HG02678 (cell line): ENCODE results near the gene EEF1A2.

ENCODE experiments used
- ATAC-seq: cut with Tn5 transposase; IDR thresholded peaks from one replicate; pipeline ENCODE4 v1.9.1; 2021; ENCODE audit warnings: mild to moderate bottlenecking, moderate library complexity; ENCODE audit not compliant: unreplicated experiment

EEF1A2 gene

GRCh38 chr20:63456429-63457284 is 42.2 kb downstream of the EEF1A2 start:
- no peak for ATAC-seq

GRCh38 chr20:63455568-63455859 is 43.4 kb downstream of the EEF1A2 start:
- ATAC-seq: no peak

- no peak for ATAC-seq
These were observed 43.9 kb downstream of the EEF1A2 start for GRCh38 chr20:63454731-63455567.

GRCh38 chr20:63452821-63453523 is 45.9 kb downstream of the EEF1A2 start:
- no peak for ATAC-seq

DNA sequence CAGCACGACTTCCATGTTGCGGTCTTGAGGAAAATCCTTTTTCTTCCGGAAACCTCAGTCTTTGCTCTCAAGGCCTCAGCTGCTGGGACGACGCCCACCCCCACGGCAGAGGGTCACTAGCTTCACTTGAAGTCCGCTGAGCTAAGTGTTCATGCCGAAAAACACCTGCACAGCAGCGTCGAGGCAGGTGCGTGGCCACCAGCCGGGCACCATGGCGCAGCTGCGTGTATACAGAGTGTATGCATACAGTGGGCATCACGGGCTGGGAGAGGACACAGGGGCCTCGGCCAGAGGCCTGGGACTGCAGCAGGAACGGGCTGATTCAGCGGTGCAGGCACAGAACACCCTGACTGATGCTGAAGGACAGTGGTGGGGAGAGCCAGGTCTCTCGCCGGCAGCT is 46.5 kb downstream of the EEF1A2 start:
- no peak for ATAC-seq

- no peak for ATAC-seq
These were observed 47.1 kb downstream of the EEF1A2 start for GRCh38 chr20:63451821-63452220.

- no peak for ATAC-seq
These were observed 48.8 kb downstream of the EEF1A2 start for GRCh38 chr20:63449796-63450730.

DNA sequence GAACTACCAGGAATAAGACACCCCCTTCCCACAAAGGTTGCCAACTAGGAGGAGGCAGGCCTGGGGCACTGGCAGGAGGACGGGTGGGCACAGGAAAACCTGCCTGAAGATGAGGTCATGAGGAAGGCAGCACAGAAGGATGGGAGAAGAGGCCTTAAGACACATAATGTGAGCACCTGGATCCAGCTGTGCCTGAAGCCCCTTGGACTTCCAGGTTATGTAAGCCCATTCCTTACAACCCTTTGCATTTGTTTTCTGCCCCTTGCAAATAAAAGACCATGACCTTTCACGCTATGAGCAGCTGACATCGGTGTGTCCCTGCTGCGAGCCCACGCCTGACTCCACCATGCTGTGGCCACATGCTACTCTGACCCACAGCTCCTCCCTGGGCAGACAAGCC is 49.9 kb downstream of the EEF1A2 start:
- no peak for ATAC-seq

GRCh38 chr20:63448031-63448430 is 50.9 kb downstream of the EEF1A2 start:
- no peak for ATAC-seq

DNA sequence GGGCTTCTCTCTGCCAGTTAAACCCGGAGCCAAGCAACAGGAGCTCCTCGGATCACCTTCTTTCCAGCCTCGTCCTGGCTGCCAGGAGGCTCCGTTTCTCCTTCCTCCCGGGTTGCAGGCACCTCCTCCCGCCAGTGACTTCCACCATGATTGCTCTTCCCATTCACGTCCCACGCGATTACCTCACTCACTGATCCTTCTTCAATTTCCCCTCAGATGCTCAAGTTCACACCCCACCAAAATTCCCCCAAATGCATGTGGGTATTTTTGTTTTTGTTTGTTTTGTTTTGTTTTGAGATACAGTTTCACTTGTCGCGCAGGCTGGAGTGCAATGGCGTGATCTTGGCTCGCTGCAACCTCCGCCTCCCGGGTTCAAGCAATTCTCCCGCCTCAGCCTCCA is 51.6 kb downstream of the EEF1A2 start:
- ATAC-seq: no peak

- ATAC-seq: no peak
These were observed 52.5 kb downstream of the EEF1A2 start for GRCh38 chr20:63446216-63447024.

DNA sequence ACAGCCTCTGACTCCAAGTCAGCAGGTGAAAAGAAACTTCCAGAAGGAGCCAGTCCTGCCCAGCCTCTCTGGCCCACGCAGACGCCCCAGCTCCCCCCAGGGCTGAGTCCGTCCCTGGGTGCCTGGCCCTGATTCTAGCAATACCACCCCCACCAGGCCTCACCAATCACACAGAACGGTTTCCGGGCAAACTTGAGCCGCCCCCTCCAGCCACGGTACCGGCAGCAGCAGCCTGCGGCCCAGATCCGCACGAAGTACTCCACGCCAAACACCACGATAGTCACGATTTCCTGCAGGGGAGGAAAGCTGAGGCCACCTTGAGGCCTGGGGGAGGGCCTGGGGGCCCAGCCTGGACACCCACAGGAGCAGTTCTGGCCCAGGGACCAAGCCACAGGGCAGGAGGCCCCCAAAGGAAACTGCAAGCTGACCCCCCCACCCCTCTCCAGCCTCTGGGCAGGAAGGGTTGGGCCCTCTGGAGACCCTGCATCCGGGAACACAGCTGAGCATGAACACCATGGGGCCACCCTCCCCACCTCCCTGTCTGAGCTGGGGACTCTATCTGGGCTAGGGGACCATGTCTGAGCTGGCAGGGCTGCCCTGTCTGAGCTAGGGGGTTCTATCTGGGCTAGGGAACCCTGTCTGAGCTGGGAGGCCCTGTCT is 53.7 kb downstream of the EEF1A2 start:
- ATAC-seq: no peak

GRCh38 chr20:63444548-63444947 is 54.3 kb downstream of the EEF1A2 start:
- no peak for ATAC-seq

GRCh38 chr20:63443606-63444395 is 55.1 kb downstream of the EEF1A2 start:
- no peak for ATAC-seq

GRCh38 chr20:63442100-63442493 is 56.8 kb downstream of the EEF1A2 start:
- ATAC-seq: no peak

DNA sequence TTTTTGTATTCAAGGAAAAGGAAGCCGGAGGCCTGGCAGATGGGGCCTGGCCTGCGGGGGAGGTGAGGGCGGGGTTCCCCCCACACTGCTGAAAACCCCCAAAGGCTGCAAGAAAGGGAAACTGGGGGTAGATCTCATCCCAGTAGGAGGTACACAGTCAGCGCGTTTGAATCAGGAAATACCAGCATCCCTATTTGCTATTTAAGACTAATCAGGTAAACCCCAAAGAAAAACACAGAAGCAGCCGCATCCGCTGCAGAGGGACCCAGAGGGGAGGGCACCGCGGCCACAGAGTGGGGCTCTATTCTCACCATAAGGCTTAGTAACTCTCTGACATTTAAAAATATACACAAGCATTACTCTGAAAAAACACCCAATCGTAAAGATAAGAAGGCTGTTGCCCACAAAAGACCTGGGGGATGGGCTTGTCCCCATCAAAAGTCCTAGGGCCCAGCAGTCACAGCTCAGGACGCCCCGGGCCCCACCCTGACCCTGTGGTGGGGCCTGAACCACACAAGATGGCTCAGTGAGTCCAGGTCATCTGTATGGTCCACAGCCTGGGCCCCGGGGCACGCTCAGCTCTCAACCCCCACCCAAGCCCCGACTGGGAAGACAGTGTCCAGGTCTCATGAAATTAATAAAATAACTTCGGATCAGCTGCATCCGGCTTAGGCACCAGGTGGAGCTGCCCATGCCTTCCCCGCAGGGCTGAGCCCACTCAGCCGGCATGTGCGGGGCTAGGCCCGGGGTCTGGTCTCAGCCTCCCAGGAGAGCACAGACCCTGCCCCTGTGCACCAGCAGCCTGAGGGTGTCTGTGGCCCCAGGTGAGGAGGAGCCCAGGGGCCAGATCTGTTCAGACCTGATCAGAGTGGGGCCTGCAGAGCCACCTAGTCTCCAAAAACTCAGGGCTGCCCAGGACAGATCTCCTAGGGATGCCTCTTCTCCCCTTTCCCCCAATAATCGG is 57.5 kb downstream of the EEF1A2 start:
- no peak for ATAC-seq

DNA sequence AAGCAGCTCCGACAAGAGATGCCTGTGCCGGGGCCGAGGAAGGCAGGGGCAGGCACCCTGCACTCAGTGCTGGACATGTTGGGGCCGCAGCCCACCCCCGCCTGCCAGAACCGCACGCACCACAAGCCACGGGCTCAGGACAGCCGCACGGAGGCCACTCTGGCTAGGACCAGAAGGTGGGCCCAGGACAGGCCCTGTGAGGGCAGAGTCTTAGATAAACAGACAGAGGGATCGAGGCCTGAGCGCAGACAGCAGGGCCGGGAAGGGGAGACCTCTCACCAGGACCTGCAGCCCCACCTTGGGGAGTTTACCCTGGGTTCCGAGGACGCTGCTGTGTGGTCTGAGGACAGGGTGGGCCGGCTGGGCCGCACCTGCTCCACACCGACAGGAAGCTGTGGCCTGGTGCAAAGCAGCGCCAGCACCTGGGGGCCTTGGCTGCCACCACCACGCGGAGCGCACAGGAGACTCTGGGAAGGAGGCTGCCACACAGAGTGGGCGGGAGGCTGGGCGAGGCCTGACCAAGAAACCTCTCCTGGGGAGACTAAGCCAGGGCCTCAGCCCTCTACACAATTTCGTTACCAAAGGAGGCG is 58.4 kb downstream of the EEF1A2 start:
- ATAC-seq: no peak
